HL-60 (cell line): Measurements from ENCODE around the gene MAD1L1.

Experiments
- POLR2AphosphoS5 ChIP-seq: IDR thresholded peaks from 2 replicates; pipeline ENCODE4 v1.6.1; 2012; ENCODE audit warnings: low read depth
- TF ChIP-seq, protein P1 (sequence below): IDR thresholded peaks from one replicate; pipeline ENCODE4 v1.5.1; 2011; ENCODE audit warnings: low read length, control low read depth, inconsistent platforms; ENCODE audit not compliant: insufficient read depth
- TF ChIP-seq, protein P2 (sequence below): IDR thresholded peaks from 2 replicates; pipeline ENCODE4 v1.6.1; 2012; ENCODE audit warnings: low read depth; ENCODE audit not compliant: insufficient replicate concordance

DNA sequence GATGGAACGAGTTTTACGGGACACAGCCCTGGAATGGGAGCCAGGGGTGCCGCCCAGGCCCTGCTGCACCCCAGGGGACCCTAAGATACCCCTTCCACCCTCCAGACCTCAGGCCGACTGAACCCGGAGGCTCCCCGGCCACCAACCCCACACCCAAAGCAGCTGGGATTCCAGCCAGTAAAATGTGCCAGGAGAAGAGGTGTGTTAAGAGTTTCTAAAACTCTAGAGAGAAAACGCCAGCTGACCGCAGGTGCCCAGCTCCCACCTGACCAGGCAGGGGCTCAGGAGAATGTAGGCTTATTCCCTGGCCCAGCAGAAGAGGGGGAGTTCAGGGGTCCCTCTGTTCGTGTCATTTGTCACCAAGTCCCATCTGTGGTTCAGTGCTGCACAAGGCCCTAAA lies 26.7 kb upstream of the MAD1L1 start:
- TF ChIP-seq, protein P1, sequence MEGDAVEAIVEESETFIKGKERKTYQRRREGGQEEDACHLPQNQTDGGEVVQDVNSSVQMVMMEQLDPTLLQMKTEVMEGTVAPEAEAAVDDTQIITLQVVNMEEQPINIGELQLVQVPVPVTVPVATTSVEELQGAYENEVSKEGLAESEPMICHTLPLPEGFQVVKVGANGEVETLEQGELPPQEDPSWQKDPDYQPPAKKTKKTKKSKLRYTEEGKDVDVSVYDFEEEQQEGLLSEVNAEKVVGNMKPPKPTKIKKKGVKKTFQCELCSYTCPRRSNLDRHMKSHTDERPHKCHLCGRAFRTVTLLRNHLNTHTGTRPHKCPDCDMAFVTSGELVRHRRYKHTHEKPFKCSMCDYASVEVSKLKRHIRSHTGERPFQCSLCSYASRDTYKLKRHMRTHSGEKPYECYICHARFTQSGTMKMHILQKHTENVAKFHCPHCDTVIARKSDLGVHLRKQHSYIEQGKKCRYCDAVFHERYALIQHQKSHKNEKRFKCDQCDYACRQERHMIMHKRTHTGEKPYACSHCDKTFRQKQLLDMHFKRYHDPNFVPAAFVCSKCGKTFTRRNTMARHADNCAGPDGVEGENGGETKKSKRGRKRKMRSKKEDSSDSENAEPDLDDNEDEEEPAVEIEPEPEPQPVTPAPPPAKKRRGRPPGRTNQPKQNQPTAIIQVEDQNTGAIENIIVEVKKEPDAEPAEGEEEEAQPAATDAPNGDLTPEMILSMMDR, result no peak
- no peak for TF ChIP-seq POLR2AphosphoS5
- TF ChIP-seq, protein P2, sequence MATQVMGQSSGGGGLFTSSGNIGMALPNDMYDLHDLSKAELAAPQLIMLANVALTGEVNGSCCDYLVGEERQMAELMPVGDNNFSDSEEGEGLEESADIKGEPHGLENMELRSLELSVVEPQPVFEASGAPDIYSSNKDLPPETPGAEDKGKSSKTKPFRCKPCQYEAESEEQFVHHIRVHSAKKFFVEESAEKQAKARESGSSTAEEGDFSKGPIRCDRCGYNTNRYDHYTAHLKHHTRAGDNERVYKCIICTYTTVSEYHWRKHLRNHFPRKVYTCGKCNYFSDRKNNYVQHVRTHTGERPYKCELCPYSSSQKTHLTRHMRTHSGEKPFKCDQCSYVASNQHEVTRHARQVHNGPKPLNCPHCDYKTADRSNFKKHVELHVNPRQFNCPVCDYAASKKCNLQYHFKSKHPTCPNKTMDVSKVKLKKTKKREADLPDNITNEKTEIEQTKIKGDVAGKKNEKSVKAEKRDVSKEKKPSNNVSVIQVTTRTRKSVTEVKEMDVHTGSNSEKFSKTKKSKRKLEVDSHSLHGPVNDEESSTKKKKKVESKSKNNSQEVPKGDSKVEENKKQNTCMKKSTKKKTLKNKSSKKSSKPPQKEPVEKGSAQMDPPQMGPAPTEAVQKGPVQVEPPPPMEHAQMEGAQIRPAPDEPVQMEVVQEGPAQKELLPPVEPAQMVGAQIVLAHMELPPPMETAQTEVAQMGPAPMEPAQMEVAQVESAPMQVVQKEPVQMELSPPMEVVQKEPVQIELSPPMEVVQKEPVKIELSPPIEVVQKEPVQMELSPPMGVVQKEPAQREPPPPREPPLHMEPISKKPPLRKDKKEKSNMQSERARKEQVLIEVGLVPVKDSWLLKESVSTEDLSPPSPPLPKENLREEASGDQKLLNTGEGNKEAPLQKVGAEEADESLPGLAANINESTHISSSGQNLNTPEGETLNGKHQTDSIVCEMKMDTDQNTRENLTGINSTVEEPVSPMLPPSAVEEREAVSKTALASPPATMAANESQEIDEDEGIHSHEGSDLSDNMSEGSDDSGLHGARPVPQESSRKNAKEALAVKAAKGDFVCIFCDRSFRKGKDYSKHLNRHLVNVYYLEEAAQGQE, result no peak
